ENCODE measurements around the gene UBE4B.
A peak's percentile ranks its signal among the peaks of the same experiment; 100 is the strongest.
"Not testable (repeated sequence)": the region's sequence is repeated elsewhere in the genome, so short reads cannot be mapped to it uniquely, and the experiment has no call there.

The UBE4B gene

GRCh38 chr1:10032590-10033358, at the start of gene UBE4B:
Gene UBE4B (plus strand): TSS chr1:10032958. CDS start chr1:10033671, 713 bp downstream.
- peak; percentile 98 for DNase-seq

GRCh38 chr1:9984253-9984652, 48.5 kb upstream of the UBE4B start:
- DNase-seq, result no peak

DNA sequence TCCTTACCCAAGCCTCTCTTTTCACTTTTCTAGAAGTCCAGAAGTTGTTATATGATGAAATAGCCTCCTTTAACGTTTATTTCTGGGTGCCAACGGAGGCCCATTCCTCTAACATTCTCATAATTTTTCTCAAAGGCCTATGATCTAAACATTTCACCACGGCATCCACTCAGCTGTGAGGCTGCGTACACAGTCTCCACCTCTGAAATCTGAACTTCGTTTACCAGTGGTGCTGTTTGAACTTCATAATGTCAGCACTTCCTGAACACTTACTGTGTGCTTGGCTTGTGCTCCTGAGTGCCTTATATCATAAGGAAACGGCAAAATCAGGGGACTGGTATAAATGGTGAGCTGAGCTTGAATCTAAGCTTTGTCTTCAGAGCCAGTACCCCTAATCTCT, 47.8 kb upstream of the UBE4B start:
- DNase-seq, result no peak

GRCh38 chr1:9989773-9990172, 43.0 kb upstream of the UBE4B start:
- no peak for DNase-seq

DNA sequence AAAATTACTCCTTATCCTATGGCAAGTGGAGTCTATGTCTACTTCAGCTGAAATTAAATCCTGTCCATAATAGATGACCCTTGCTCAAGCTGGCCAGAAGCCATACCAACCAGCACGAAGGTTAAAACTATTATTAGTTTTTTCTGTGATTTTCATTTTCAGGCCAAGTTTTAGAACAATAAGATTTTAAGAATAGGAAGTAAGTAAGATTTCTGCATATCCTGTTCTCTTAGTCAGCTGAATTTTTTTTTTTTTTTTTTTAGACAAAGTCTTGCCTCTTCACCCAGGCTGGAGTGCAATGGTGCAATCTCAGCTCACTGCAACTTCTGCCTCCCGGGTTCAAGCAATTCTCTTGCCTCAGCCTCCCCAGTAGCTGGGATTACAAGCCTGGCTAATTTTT, 41.8 kb upstream of the UBE4B start:
- no peak for DNase-seq

GRCh38 chr1:9992910-9993309, 39.8 kb upstream of the UBE4B start:
- DNase-seq, result no peak

DNA sequence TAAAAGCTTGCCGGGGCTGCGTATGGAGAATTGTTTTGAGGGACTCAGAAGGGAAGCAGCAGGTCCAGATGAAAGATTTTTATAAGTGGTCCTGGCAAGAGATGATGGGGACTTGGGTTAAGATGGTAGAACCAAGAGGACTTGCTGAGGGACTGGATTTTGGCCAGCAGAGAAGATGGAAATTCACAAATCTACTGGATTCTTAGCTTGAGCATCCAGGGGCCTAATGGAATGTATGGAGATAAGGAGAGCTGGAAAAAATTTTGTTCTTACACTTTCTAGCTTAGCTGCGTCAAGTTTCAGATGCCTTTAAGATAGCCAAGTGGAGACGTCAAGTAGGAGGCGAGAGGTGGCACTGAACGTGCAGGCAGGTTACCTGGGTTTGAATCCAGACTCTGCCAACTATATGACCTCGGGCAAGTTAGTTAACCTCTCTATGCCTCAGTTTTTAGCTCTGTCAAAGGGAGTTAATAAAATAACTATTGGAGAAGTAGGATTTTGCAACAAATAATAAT, 39.1 kb upstream of the UBE4B start:
- no peak for DNase-seq

DNA sequence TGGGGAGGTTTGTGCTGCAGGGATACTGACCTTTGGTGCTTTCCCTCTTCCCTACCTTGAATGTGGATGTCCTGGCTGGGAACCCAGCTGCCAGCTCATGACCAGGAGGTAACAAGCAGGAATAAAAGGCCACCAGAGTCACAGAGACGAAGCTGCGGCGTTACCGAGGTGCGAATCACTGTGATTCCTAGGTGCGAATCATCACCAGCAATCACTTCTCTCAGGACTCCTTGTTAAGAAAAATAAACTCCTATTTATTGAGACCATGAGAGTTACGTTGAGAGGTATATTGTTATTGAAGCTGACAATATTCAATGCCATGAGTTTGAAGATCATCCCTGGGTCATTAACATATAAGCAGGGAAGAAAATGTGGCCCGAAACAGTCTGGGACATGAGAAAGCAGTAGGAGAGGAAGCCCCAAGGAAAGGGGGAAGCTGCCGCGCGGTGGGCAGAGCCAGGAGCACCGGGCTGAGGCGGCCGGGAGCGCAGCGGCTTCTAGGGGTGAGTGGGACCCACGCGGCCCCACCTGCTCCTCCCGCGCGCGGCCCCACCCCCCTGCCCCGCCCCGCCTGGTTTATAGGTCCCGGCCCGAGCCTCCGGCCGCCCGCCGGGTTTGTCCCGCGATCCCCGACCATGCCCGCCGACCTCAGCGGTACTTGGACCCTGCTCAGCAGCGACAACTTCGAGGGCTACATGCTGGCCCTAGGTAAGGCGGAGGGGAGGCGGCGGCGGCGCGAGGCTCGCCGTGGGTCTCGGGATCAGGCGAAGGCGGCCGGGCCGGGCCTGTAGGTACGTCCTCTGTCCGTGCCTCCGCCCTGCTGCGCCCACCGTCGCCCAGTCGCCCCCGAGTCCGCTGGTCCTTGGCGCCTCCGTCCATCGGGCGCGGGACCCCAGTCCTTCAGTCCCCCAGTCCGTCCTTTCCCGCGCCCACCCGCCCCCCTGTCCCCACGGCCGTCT, 35.9 kb upstream of the UBE4B start, which contains the start of gene RBP7:
Gene RBP7 (plus strand): TSS at position 605 of the 959 bp plus-strand sequence. CDS start 31 bp downstream, at position 636.
- peak; percentile 5 for DNase-seq

DNA sequence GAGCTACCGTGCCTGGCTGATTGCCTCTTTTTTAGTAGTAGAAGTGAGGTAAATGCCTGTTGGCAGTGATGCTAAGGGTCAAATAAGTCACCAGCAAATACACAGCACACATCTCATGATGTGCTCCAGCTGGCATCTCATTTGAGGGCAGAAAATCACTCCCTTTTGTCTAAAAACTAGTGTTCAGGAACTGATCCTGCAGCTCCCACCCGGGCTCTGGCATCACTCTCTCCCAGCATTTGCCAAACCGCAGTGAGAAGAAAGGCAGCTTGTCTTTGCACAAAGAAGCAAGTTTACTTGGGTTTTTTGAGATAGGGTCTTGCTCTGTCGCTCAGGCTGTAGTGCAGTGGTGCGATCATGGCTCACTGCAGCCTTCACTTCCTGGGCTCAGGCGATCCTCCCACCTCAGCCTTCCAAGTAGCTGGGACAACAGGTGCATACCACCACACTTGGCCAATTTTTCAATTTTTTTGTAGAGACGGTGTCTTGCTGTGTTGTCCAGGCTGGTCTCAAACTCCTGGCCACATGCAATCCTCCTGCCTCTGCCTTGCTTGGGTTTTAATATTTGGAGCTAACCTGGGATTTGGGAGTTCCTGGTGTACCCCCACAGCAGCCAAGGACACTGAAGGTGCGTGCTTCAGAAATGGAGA, 31.6 kb upstream of the UBE4B start:
- DNase-seq, result no peak

DNA sequence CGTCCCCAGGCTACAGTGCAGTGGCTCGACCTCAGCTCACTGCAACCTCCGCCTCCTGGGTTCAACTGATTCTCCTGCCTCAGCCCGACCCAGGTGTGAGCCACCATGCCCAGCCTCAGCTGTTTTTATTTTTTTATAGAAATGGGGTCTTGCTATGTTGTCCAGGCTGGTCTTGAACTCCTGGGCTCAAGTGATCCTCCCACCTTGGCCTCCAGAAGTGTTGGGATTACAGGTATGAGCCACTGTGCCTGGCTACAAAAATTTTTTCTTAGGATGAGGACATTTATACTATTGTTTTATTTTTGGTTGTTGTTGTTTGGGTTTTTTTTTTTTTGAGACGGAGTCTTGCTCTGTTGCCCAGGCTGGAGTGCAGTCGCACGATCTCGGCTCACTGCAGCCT, 27.5 kb upstream of the UBE4B start:
- not testable (repeated sequence) for DNase-seq

GRCh38 chr1:10007169-10007568, 25.6 kb upstream of the UBE4B start:
- DNase-seq, result no peak

- DNase-seq, result no peak
Measured at GRCh38 chr1:10014016-10014415, 18.7 kb upstream of the UBE4B start.

- no peak for DNase-seq
Measured at GRCh38 chr1:10019561-10019960, 13.2 kb upstream of the UBE4B start.

- no peak for DNase-seq
Measured at GRCh38 chr1:10020086-10020485, 12.7 kb upstream of the UBE4B start.

GRCh38 chr1:10020678-10021077, 12.1 kb upstream of the UBE4B start:
- not testable (repeated sequence) for DNase-seq

DNA sequence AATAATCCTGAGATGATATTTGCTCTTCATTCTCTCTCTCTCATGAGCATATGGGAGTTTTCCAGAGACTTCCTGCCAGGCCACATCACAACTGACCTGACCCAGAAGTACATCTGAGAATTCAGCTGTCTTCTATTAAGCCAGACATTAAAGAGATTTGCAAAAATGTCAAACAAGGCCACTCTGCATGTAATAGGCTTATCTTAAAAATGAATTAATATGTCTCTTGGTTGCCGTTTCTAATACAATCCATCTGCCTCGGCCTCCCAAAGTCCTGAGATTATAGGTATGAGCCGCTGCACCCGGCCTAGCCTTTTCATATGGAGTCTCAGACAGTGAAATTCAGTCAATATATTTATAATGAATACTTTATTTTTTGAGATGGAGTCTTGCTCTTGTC, 10.8 kb upstream of the UBE4B start:
- not testable (repeated sequence) for DNase-seq

GRCh38 chr1:10022656-10023055, 10.1 kb upstream of the UBE4B start:
- no peak for DNase-seq

DNA sequence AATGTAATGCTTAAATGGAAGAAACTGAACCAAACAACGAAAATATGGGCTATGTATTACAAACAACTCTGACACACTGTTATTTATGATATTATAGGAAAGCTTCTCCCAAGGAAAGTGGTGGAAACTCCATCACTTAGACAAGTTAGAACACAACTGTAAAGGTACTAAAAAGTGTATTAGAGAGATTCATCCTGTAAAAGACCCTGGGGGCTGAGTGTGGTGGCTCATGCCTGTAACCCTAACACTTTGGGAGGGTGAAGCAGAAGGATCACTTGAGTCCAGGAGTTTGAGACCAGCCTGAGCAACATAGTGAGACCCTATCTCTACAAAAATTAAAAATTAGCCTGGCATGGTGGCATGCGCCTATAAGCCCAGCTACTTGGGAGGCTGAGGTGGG, 7.4 kb upstream of the UBE4B start:
- no peak for DNase-seq

DNA sequence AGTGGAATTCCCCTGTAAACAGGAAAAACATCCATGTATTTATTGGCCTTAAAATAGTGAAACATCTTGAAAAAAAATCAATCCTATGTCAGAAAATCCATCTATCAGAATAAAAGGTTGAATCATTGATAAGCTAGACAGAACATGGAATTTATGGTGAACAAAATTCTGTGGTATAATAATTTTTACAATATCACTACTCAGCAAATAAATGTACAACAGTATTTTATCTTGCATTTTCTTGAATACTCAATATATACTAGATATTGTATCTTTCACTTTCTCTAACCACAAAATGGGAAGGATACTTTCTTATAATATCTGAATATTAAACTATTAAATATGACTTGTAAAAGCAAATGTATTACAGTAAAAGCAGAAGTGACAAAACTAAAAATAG, 5.7 kb upstream of the UBE4B start:
- DNase-seq, result no peak

- not testable (repeated sequence) for DNase-seq
Measured at GRCh38 chr1:10028956-10029500, 3.7 kb upstream of the UBE4B start.

DNA sequence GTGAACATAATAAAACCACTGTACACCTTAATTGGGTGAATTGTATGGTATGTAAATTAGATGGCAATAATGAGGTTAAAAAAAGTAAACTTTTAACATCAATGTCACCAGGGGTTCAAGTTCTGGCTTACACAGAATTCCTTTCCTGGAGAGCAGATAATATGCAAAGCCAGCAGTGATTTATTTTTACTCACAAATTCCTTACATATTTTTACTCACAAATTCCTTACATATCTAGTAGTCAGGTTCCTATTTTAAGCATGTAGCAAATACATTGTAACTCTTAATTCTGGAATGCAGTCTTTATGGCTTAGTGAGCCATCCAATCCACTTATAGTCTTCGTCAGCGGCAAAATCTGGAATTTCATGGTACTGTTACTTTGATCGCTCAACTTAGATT, 1.3 kb upstream of the UBE4B start:
- no peak for DNase-seq

DNA sequence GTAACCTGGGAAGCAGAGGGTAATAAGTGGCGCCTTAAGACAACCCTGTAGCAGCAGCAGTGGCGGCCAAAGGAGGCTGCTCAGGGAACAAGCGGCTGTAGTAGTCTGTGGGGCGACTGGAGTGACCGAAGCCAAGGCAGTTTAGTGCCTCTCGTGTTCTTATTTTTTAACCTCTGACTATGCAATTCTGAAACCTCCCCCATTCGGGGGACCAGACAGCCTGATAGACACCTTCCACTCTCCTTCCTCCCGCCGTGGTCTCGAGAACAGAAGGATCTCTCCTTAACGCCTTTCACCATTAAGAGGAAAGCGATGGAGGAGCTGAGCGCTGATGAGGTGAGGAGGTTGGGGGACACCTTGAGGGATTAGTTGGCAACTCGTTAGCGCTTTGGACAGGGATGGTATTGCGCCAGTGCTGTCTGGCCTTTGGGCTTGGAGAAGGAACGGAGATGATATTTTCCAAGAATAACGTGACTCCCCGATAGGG, 644 bp downstream of the UBE4B start:
- no peak for DNase-seq

- no peak for DNase-seq
Measured at GRCh38 chr1:10042746-10043145, 10.0 kb downstream of the UBE4B start.
